GM21381 (cell line): ENCODE data around the gene SLCO1C1.

ENCODE experiments used
- ATAC-seq: cut with Tn5 transposase; IDR thresholded peaks from one replicate; pipeline ENCODE4 v1.9.1; 2021; ENCODE audit warnings: mild to moderate bottlenecking, moderate library complexity; ENCODE audit not compliant: unreplicated experiment

SLCO1C1 gene

GRCh38 chr12:20792971-20793370 is 97.8 kb downstream of the SLCO1C1 start:
- ATAC-seq: no peak

DNA sequence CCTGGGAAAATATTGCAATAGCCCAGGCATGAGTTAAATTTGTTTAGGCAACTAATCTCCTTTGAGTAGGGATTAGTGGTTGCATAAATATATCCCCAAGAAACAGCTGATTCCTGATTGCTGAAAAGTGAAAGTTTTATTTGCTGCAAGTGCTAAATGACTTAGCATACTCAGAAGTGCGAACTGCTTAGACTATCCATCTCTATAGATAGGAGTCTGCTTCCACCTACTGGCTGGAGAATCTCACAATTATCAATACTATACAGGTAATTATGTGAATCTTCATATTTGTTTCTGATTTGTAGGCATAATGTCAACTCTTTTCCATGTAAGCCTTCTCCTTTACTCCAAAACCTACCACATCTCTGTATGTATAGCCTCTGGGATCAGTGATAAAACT is 103.4 kb downstream of the SLCO1C1 start:
- ATAC-seq: no peak

DNA sequence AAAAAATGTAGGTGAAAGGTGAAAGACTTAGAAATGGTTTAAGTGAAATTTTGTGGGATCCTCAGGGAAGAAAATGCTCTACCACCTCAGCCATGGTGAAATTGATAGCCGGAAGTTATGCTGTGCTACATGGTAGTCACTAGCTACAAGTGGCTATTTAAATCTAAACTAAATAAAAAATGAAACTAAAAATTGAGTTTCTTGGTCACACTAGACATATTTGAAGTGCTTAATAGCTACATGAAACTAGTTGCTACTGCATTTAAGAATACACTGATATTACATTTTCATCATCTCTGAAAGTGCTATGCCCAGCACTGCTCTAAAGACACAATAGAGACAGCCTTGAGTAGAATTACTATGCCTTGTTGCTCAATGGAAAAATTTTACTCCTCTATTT is 105.0 kb downstream of the SLCO1C1 start:
- ATAC-seq: no peak

DNA sequence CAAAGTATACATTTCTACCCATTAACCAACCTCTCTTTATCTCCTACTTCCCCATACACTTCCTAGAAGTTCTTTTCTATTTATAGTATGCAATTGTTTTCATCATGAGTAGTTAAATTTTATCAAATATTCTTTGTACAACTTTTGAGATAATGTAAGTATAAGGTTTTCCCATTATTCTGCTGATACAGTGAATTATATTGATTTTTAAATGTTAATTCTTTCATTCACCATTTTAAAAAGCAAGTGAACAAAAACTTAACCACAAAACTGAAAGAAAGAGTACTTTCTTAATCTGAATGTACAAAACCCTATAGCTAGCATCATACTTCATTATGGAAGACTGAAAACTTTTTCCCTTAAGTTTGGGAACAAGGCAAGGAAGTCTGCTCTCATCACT is 105.9 kb downstream of the SLCO1C1 start:
- ATAC-seq: no peak
